Purkinje cell (primary cell): ENCODE measurements around the gene ESRRA. TPM values are rescaled to one million over a fixed set of nuclear protein-coding genes. Genes with fewer than 3 reads are reported as not detected.

Experiments
- polyA plus RNA-seq: library from polyadenylated mRNA; unstranded; fragments of >200 nt; fragmentation: Nextera tagmentation; gene quantifications from 2 replicates; pipeline ENCODE4 v1.2.1, GENCODE V29; 2014

The ESRRA gene
- 2.4 and 7.9 TPM in 2 replicates for polyA plus RNA-seq

DNA sequence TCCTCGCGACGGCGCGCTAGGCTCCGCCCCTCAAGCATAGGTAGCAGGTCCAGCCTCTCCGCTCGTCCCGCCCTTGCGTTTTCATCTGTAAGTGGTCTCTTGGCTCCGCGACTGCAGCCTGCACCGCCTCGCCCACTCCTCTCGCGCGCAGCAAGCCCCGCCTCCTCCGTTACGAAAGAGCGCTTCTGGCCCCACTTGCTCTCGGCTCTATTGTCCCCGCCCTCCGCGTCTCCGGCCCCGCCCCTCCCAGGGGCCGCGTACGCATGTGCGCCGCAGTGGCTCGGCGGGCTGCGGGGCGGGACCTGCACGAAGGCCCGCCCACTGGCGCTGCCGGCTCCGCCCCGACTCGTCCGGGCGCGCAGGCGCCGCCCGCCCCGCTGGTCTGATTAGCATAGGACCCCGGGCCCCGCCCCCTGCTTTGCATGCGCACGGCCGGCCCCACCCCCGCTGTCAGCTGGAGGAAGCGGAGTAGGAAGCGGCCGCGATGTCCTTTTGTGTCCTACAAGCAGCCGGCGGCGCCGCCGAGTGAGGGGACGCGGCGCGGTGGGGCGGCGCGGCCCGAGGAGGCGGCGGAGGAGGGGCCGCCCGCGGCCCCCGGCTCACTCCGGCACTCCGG lies at the start of gene ESRRA:
Gene ESRRA, plus strand, starts transcription at position 450 of the 616 bp plus-strand sequence. CDS start 1,656 bp downstream, outside the sequence.

DNA sequence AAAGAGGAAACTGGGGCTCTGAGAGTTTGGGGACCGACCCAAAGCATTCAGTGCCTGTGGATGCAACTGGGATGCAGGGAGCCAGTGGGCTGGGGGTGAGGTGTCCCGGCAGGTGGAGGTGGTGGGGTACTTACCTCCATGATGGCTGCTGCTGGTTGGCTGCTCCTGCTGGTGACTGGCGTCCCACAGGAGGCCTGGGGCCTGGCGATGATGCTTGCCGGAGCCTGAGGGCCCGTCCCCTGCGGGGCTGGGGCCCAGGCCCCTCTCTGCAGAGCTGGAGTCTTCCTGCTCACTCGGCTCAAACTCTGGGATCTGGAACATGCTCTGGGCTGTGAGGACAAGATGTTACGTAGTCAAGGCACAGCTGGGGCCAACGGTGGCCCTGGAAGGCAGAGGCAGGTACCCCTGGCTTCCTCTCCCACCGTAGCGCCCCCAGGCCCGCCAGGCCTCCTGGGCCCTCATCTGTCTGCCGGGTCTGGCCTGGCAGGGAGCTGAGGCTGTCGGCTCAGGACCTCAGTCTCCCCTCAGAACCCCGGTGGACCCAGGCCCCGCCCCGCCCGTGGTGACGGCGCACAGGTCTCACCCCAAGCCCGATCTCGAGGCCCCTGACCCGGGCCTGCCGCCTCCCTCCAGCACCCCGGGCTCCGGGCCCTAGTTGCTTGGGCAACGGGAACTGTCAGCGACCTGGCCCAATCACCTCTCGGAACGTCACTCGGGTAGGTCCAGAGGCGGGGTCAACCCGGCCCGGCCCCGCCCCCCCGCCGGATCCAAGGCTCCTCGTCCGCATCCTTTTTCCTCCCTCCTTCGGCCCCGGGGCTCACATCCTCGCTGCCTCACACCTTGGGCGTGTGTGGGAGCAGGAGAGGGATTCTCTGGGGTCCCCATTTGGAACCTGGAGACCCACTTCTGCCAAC lies 21.0 kb upstream of the ESRRA start, which contains the start of gene BAD:
Gene BAD, minus strand, starts transcription at position 618 of the 914 bp plus-strand sequence. Its CDS starts 297 bp downstream, at position 321.

GRCh38 chr11:64284962-64285884 lies 20.1 kb upstream of the ESRRA start, which contains the start of gene GPR137:
TSS of gene GPR137 (plus strand) at chr11:64285848. CDS start at chr11:64286525, 677 bp downstream.

GRCh38 chr11:64291262-64291751 lies 14.0 kb upstream of the ESRRA start, which contains the start of gene KCNK4:
TSS of gene KCNK4 (plus strand) at chr11:64291302. CDS start at chr11:64293019, 1,717 bp downstream.

DNA sequence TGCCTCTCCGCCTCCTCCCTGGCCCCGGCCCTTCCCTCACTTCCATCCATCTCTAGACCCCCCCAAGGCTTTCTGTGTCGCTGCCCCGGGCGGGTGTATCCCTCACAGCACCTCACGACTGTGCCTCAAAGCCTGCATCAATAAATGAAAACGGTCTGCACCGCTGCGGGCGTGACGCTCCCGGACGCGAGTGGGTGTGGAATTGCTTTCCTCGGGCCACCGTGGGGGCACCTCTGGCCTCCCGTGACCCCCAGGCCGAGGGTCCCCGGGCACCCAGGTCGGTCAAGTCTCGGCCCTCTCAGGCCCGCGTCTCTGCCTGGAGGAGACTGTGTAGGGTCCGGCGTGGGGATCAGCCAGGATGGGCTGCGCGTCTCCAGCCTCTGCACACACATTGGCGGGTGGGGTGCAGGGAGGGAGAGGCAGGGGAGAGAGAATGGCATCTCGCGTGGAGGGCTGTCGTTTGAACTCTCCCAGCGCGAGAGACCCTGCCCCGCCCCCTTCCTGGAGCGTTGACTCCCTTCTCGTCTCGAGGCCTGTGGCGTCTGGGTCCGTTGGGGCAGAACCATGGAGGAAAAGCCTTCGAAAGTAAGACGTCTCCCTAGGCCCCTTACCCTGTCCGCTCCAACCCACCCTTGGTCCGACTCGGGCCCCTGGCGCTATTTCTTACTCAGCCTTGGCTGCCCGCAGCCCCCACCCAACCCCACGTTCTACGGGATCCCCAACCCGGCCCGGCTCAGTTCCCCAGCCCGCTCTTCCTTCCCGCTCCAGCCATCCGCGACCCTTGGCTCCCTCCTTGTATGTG lies 5.3 kb upstream of the ESRRA start, which contains the start of gene CATSPERZ:
Gene CATSPERZ, plus strand, starts transcription at position 512 of the 802 bp plus-strand sequence. Its CDS starts 53 bp downstream, at position 565.

GRCh38 chr11:64317325-64317960 lies 12.1 kb downstream of the ESRRA start, which contains the start of gene TRMT112:
TSS of gene TRMT112 (minus strand) at chr11:64317559. CDS start at chr11:64317526, 33 bp downstream.

DNA sequence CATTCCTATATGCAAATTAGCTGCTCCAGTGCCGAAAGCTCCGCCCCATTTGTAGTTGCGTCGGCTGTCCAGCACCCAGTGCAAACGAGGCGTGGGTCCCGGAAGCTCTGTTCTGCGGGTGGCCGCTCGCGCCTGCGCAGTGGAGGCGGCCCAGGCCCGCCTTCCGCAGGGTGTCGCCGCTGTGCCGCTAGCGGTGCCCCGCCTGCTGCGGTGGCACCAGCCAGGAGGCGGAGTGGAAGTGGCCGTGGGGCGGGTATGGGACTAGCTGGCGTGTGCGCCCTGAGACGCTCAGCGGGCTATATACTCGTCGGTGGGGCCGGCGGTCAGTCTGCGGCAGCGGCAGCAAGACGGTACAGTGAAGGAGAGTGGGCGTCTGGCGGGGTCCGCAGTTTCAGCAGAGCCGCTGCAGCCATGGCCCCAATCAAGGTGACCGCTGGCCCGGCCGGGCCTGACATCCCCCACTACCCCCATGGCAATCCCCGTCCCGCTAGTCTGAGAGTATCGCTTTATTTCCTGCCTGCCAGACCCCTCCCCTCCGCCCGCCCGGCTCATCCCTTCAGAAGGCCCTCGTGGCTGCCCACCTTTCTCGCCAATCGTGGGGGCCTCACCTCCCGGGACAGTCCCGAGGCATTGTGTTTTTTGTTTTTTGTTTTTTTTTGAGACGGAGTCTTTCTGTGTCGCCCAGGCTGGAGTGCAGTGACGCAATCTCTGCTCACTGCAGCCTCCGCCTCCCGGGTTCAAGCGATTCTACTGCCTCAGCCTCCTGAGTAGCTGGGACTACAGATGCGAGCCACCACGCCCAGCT lies 12.8 kb downstream of the ESRRA start, which contains the start of gene PRDX5:
Gene PRDX5, plus strand, starts transcription at position 161 of the 805 bp plus-strand sequence. Its CDS starts 95 bp downstream, at position 256.

GRCh38 chr11:64339754-64340408 lies 34.6 kb downstream of the ESRRA start, which contains the start of gene CCDC88B:
TSS of gene CCDC88B (plus strand) at chr11:64340204. CDS start at chr11:64340267, 63 bp downstream.

DNA sequence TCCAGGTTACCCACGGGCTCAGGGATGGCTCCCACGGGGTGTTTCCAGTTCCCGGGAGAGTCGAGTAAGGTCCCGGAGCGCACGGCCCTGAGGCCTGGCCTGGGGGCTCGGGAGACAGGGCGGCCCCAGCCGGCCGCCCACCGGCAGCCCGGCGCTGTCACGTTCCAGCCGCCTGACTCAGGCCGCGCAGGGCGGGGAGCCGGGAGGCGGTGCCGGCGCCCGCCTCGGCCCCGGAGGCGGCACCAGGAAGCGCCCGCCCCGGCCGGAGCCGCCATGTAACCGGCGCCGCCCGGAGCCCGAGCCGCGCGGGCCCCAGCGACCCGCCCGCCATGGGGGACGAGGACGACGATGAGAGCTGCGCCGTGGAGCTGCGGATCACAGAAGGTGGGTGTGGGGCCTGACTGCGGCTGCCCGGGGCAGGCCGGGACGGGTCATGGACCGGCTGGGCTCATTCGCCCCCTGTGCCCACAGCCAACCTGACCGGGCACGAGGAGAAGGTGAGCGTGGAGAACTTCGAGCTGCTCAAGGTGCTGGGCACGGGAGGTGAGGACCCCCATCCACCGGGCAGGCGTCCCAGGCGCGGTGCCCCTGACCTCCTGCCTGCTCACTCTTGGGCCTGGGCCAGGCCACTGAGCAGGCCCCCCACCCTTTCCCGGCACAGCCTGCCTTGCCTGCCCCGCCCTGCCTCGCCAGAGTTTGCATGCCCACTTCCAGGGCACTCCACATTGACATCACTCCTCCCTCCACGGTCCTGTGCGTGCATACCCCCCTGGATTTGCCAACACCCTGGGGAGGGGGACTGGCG lies 53.8 kb downstream of the ESRRA start, which contains the start of gene RPS6KA4:
Gene RPS6KA4, plus strand, starts transcription at position 256 of the 805 bp plus-strand sequence. Its CDS starts 74 bp downstream, at position 330.

Other genes starting within 250 kb of the ESRRA start
- 1.9 TPM in 1 of 2 replicates, not detected in the other for gene MACROD1, start 139.4 kb upstream of the ESRRA start, polyA plus RNA-seq
- 43.6 and 47.9 TPM in 2 replicates for gene STIP1, start 119.4 kb upstream of the ESRRA start, polyA plus RNA-seq
- not detected in 2 replicates for gene FERMT3, start 98.8 kb upstream of the ESRRA start, polyA plus RNA-seq
- 15.5 and 43.1 TPM in 2 replicates for gene TRPT1, start 79.3 kb upstream of the ESRRA start, polyA plus RNA-seq
- 8.7 and 9.8 TPM in 2 replicates for gene NUDT22, start 79.2 kb upstream of the ESRRA start, polyA plus RNA-seq
- 8.8 and 9.0 TPM in 2 replicates for gene DNAJC4, start 75.0 kb upstream of the ESRRA start, polyA plus RNA-seq
- gene VEGFB, start 70.9 kb upstream of the ESRRA start, polyA plus RNA-seq = 9.3 and 11.2 TPM in 2 replicates
- 387 and 624 TPM in 2 replicates for gene FKBP2, start 64.4 kb upstream of the ESRRA start, polyA plus RNA-seq
- 25.5 and 42.6 TPM in 2 replicates for gene PPP1R14B, start 58.6 kb upstream of the ESRRA start, polyA plus RNA-seq
- gene PLCB3, start 54.0 kb upstream of the ESRRA start, polyA plus RNA-seq = 6.8 and 9.9 TPM in 2 replicates
- 9.3 and 18.9 TPM in 2 replicates for gene BAD, start 20.9 kb upstream of the ESRRA start, polyA plus RNA-seq
- 4.4 and 8.0 TPM in 2 replicates for gene GPR137, start 19.7 kb upstream of the ESRRA start, polyA plus RNA-seq
- 0.17 TPM in 1 of 2 replicates, not detected in the other for gene KCNK4, start 14.2 kb upstream of the ESRRA start, polyA plus RNA-seq
- not detected in 2 replicates for gene CATSPERZ, start 5.2 kb upstream of the ESRRA start, polyA plus RNA-seq
- gene TRMT112, start 12.0 kb downstream of the ESRRA start, polyA plus RNA-seq = 247 and 261 TPM in 2 replicates
- 352 and 367 TPM in 2 replicates for gene PRDX5, start 12.6 kb downstream of the ESRRA start, polyA plus RNA-seq
- gene CCDC88B, start 34.7 kb downstream of the ESRRA start, polyA plus RNA-seq = not detected in 2 replicates
- gene RPS6KA4, start 53.6 kb downstream of the ESRRA start, polyA plus RNA-seq = 0.46 and 0.67 TPM in 2 replicates